Inferior parietal cortex (tissue), 1 donor: ENCODE data around the gene CTPS2.
"Not testable (repeated sequence)": the region's sequence is repeated elsewhere in the genome, so short reads cannot be mapped to it uniquely, and the experiment has no call there.

ENCODE experiments used
- DNase-seq: peaks from one replicate; pipeline ENCODE4 v3.0.0-alpha.2; 2016; ENCODE audit errors: extremely low spot score

CTPS2 gene

GRCh38 chrX:16712548-16713155 lies at the start of gene CTPS2:
Gene CTPS2, minus strand, starts transcription at chrX:16712669. Its CDS starts 9,767 bp downstream, at chrX:16702902.
- DNase-seq: peak; percentile 26

GRCh38 chrX:16761500-16761899 lies 49.0 kb upstream of the CTPS2 start:
- not testable (repeated sequence) for DNase-seq

- no peak for DNase-seq
Observed at GRCh38 chrX:16756724-16757123, 44.3 kb upstream of the CTPS2 start.

GRCh38 chrX:16754019-16754418 lies 41.5 kb upstream of the CTPS2 start:
- no peak for DNase-seq

- no peak for DNase-seq
Observed at GRCh38 chrX:16750136-16750535, 37.7 kb upstream of the CTPS2 start.

GRCh38 chrX:16748425-16748824 lies 36.0 kb upstream of the CTPS2 start:
- DNase-seq: no peak

GRCh38 chrX:16745659-16746058 lies 33.2 kb upstream of the CTPS2 start:
- DNase-seq: no peak

GRCh38 chrX:16745102-16745501 lies 32.6 kb upstream of the CTPS2 start:
- no peak for DNase-seq

GRCh38 chrX:16743604-16744325 lies 31.3 kb upstream of the CTPS2 start:
- DNase-seq: no peak

GRCh38 chrX:16739574-16739973 lies 27.1 kb upstream of the CTPS2 start:
- no peak for DNase-seq

GRCh38 chrX:16737024-16737423 lies 24.6 kb upstream of the CTPS2 start:
- DNase-seq: no peak

- DNase-seq: no peak
Observed at GRCh38 chrX:16733013-16733412, 20.5 kb upstream of the CTPS2 start.

- DNase-seq: no peak
Observed at GRCh38 chrX:16730450-16730849, 18.0 kb upstream of the CTPS2 start.

GRCh38 chrX:16727637-16728036 lies 15.2 kb upstream of the CTPS2 start:
- DNase-seq: no peak

- DNase-seq: not testable (repeated sequence)
Observed at GRCh38 chrX:16726347-16726988, 14.0 kb upstream of the CTPS2 start.

GRCh38 chrX:16725072-16725471 lies 12.6 kb upstream of the CTPS2 start:
- no peak for DNase-seq

GRCh38 chrX:16722481-16722880 lies 10.0 kb upstream of the CTPS2 start:
- DNase-seq: no peak

- DNase-seq: peak; percentile 93
Observed at GRCh38 chrX:16719334-16720084, 7.0 kb upstream of the CTPS2 start, which contains the start of gene SYAP1. Gene SYAP1, plus strand, starts transcription at chrX:16719612. Its CDS starts 113 bp downstream, at chrX:16719725.

- DNase-seq: no peak
Observed at GRCh38 chrX:16718824-16719333, 6.4 kb upstream of the CTPS2 start.

GRCh38 chrX:16716451-16716850 lies 4.0 kb upstream of the CTPS2 start:
- DNase-seq: not testable (repeated sequence)

GRCh38 chrX:16715638-16716037 lies 3.2 kb upstream of the CTPS2 start:
- DNase-seq: not testable (repeated sequence)

GRCh38 chrX:16714504-16714903 lies 2.0 kb upstream of the CTPS2 start:
- no peak for DNase-seq
